ENCODE measurements around the gene TBC1D5.

Gene TBC1D5

DNA sequence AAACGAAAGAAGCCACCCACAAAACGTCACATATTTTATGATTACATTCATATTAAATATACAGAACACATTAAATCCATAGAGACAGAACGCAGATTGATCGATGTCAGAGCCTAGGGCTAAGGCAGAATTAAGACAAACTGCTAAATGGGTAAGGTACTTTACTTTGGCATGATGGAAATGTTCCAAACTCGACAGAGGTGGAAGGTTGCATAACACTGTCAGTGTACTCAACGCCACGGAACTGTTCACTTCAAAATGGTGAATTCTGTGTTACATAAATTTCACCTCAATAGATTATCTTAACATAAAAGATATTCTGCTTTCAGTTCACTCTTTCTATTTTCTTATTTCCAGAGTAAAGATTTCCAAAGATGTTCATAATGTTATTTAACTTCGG is 158.4 kb downstream of the TBC1D5 start:
- no peak for DNase-seq

DNA sequence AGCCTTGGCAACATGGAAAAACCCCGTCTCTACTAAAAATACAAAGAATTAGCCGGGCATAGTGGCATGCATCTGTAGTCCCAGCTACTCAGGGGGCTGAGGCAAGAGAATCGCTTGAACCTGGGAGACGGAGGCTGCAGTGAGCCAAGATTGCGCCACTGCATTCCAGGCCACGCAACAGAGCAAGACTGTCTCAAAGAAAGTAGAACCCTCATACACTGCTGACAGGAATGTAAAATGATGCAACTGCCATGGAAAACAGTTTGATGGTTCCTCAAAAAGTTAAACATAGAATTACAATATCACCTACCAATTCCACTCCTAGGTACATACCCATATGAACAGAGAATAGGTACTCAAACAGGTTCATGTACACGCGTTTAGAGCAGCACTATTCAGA is 158.9 kb downstream of the TBC1D5 start:
- peak; percentile 50 for DNase-seq

DNA sequence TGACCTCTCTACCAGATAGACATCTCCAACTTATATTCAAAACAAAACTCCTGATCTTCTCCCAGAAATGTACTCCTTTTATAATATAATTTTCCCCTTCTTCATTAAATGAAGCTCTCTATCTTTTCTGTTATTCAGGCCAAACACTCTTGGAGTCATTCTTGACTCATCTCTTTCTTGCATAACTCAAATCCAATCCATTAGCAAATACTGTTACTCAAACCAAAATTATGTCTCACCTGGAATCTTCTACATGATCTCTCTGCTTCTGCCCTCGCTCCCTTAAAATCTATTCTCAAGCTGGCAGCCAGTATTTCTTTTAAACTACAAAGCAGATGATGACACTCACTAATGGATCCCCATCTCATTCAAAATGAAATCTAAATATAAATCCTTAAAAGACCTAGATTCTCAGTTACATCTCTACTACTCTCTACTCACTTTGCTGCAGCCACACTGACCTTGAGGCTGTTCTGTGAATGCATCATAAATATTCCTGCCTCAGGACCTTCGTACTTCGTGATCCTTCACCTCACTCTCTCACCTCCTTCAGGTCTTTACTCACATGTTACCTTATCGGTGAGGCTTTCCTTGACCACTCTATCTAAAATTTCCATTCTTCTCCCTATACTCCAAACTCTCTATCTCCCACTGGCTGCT is 160.9 kb downstream of the TBC1D5 start:
- no peak for DNase-seq

DNA sequence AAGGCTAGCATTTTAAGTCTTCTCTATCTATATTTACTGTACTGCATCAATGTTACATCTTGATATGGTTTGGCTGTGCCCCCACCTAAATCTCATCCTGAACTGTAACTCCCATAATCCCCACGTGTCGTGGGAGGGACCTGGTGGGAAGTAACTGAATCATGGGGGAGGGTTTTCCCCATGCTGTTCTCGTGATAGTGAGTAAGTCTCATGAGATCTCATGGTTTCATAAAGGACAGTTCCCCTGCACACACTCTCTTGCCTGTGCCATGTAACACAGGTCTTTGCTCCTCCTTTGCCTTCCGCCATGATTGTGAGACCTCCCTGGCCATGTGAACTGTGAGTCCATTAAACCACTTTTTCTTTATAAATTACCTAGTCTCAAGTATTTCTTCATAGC is 161.5 kb downstream of the TBC1D5 start:
- no peak for DNase-seq

DNA sequence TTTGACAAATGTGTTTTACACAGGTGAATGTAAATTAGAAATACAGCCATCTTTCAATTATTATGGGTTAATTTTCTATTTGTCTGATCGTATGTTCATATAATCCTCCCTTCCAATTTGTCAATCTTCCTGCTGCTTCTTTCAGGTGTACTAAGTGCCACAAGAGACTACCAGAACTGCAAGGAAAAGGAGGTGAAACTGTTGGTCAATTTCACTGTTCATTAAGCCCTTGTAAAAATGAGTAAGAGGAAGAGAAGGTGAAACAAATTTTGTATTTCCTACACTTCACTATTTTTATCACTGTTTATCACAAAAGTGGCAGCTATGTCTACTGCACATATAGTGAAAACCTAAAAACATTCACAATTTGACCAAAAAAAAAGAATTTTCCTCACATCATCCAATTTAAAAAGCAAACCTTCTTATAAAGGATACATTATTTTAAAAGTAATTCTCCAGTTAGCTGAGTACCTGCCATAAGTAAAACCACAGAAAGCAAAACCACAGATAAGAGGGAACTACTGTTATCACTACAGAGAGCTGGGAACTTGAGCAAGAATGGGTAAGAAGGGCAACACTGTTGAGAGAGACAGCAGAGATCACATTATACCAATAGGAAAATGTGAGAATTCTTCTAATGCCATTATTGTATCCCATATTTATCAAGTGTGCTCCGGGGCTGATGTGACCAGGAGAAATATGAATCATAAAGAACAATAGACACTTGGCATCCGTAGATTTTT is 163.0 kb downstream of the TBC1D5 start:
- no peak for DNase-seq

DNA sequence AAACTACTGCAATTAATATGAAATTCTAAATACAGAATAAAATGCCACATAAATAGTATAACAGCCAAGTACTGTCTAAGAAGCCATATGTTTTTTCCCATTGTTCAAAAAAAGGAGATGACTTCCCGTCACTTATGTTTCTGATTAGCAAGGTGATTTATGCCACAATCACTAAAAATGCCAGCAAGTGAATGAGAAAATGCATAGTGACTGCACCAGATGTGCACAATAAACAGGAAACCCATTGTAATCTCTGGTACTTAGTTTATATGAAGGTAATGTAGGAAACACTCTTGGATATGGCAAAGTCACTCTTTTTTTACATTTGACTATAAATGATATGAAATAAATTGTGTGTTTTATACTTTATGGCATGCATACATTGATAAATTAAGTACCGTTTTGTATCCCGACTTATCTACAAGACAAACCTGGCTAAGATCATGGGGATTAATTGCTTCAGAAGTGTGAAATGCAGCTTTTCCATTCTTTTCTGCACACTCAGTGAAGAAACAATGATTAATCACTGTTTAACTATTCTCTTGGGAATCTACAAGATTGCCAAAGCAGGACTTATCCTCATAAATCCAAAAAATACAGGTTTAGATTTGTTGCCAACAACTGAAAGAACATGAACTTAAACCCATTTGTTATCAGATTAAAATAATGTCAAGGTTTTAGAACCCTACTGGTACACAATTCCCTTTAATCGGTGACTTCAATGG is 164.5 kb downstream of the TBC1D5 start:
- no peak for DNase-seq

DNA sequence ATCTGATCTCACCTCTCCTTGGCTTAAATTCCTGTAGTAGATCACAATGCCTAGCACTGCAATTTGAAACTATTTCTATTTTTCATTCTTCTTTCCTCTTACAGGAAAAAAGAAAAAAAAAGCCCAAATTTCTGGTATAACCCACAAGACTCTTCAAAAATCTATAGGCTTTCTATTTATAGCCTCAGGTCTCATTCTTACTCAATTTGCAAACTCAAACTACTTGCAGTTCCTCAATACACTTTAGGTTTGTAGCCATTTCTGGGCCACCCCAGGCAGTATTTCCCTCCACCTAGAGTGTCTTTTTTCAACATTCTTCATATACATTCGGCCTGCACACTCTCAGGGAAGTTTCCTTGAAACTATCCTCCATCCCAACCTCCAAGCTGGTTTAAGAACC is 169.0 kb downstream of the TBC1D5 start:
- DNase-seq = no peak

DNA sequence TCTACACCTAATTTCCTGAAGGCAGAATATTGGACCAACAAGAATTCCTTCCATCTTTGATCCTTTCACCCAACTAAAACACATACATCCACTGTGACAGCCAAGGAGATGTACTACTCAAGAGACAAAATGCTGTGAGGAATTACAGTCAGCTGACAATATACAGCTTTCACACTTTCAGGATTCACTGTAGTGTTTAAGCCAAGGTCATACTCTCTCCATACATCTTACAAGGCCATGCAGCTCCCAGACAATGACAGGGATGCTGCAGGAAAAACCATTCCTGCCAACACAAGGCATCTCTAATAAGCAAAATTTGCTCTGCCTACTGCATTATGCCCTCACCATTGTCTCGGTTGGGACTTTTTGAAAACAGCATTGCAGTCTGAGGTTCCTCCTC is 170.7 kb downstream of the TBC1D5 start:
- DNase-seq = no peak

DNA sequence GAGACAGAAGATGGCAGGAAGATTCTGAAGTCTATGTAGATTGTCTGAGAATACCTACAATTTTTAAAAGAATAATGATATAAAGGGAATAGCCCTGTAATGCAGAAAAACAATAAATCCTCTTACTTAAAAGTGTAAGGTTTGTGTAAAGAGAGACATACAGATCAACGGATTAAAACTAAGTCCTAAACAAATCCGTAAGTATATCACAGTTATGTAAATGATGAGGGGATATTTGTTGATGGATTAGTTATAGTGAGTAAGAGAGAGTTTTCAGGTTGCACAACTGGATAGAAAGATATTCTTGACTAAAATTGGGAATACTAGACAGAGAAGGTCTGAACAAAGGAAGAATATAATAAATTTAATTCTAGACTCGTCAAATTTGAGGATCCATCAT is 179.6 kb downstream of the TBC1D5 start:
- DNase-seq = no peak

DNA sequence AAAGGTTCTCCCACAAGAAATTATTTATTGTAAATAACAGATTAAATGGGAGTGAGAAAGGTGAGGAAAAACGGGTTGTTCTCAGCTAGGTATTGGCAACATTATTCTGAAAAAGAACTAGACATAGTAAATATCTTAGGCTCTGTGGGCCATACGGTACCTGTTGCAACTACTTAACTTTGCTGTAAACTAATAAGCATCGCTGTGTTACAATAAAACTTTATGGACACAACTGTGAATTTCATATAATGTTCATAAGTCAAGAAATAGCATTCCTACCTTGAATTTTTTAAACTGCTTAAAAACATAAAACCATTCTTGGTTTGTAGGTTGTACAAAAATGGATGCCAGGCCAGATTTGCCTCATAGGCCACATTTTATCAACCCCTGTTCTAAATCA is 183.9 kb downstream of the TBC1D5 start:
- no peak for DNase-seq

DNA sequence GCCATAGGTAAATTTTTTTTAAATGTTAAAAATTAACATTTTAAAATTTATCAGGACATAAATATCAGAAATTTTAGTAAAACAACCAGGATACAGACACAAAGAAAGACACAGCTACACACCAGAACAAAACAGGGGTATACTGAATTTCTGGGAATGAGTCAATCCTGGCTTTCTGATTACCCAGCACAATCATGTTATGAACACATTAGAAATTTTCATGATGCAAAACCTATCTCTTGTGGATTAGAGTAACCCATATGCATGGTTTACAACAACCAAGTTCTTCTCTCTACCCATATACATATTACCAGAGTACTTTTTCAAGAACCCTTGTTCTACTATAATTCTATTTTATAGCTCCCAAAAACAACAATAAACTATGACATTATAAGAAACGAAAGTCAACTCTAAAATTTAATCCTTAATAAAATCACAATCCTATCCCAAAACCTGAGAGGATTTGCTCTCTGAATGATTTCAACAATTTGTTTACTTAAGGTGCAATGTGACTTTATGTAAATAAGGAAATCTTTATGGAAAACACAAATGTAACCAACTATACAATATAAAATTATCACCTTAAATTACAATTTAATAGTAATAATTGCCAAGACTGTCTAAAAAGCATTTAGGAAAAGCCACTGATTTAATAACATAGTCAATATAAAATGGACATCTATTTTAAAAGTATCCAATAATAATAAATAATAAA is 184.5 kb downstream of the TBC1D5 start:
- no peak for DNase-seq

DNA sequence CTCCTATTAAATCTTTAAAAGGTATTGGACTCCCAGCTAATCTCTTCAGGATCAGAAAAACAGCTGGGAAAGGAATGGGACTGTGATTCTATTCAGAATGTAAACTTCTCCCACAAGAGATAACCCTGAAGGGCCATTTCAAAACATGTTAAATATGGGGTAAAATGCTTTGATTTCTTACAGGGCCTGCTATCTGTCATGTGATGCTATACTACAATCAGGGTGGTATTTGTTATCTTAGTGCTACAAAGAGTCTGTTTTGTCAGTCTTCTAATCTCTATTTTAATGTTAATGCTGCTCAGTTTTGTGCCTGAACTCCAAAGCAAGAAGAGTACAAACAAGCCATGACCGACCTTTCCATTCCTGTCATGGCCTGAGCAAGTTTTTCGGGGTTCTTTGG is 186.9 kb downstream of the TBC1D5 start:
- no peak for DNase-seq

DNA sequence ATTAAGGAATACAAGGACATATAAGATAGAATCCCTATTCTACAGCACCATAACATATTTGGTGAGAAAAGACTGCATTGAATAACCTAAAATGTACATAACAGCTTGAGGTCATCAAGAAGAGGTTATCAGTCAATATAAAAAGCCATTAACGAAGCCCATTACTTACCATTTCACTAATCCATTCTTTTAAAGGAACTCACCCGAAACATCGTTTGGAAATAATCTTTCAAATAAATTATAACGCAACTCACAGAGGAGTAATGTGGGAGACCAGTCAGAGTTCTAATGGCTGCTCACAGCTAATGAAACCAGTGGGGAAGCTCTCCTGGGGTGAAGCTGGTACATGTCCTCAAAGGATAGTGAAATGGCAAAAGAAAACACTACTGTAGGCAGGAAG is 188.4 kb downstream of the TBC1D5 start:
- no peak for DNase-seq

DNA sequence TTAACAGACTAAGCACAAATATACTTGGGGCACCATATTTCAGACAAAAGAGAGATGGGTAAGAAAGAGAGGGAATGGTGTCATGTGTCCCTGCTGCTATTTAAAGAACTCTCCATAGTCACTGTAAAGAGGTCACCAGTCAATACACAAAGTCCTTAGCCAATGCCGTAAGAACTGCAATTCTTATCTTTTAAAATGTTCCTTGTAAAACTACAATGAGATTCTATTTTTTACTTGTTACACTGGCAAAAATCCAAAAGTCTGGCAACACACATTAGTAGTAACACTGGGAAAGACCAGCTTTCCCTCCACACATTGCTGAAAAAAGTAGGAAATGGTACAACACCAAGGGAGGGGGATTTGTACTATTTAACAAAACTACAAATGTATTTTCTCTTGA is 189.4 kb downstream of the TBC1D5 start:
- DNase-seq = no peak

DNA sequence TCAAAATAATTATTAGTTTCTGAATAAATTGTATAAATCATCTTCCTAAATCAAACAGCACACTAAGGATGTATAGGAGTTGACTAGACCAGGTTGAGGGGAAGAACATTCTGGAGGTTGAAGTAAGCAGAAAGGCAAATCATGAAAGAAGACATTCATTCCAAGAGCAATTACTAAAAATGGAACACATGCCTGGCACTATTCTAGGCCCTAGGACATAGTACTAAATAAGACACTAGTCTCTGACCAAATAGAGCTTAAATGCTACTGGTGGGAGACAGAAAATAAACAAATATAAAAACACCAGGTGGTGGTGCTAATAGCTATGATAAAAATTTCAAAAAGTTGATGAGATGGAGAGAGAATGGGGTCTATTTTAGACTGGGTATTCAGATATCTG is 190.1 kb downstream of the TBC1D5 start:
- DNase-seq = no peak

DNA sequence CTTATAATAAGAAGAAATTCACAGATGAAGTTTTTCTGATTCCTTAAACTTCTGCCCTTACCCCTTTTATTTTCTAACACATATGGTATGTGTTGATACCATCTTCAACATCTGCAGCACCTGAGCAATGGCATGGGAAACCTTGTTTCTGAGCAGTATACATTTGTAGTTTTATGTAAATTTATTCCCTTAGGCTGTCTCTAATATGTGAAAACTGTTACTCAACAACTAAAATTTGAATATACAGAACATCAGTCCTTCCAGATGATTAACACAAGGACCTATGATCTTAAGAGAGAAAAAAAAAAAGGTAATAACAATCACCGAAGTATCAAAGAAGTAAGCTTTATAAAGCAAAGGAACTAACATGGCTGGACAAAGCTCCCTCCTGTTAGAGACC is 190.5 kb downstream of the TBC1D5 start:
- no peak for DNase-seq

DNA sequence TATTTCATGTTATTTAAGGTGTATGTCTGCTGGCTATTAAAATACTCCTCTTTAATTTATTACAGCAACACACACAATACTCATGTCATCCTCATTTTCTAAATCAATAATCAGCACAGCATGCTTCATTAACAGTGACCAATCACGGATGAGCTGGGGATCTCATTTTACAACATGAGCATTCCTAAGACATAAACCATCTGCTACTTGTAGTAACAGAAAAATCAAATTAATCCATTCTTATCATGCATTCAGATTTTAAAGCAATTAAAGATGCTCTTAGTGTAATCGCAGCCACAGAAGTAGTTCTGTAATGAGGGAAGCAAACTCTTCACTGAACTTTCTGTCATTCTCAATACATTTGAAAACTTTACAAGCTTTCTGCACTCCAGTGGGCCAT is 191.1 kb downstream of the TBC1D5 start:
- DNase-seq = no peak

DNA sequence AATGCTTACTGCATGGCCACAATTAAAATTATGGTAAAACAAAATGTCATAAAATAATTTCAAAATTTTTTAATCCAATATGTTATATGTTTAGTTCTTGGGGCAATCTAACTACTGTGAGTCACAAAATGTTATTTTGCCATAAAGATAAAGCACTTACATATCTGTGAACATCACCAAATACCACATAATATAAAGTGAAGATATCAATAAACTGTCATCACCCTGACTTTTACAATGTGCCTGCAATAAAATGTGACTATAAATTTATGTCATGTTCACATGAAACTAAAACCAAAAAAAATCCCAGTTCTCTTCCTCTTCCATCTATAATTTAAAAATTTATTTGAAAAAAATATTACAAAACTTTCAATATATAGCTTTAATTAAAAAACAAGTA is 191.8 kb downstream of the TBC1D5 start:
- no peak for DNase-seq

DNA sequence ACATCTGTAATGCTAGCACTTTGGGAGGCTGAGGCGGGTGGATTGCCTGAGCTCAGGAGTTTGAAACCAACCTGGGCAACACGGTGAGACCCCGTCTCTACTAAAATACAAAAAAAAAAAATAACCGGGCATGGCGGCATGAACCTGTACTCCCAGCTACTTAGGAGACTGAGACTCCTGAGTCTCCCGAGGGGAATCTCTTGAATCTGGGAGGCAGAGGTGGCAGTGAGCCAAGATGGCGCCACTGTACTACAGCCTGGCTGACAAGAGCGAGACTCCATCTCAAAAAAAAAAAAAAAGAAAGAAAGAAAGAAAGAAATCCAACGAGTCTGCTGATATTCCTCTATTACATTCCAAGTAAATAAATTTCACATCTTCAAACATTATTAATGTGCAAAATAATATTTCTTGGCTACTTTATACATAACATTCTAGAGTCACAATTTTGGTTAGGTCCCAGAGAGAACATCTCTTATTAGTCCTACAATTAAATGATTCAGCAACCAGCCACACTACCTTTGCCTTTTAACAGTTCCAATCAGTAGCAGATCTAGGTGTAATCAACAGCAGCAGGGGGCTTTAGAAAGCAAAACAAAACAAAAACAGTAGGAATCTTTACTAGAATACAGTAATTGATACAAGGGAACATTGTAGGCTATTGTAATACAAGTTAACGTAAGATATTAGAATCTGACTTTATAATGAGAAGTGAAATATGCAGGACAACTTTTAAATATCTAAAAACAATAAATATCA is 195.8 kb downstream of the TBC1D5 start:
- no peak for DNase-seq

DNA sequence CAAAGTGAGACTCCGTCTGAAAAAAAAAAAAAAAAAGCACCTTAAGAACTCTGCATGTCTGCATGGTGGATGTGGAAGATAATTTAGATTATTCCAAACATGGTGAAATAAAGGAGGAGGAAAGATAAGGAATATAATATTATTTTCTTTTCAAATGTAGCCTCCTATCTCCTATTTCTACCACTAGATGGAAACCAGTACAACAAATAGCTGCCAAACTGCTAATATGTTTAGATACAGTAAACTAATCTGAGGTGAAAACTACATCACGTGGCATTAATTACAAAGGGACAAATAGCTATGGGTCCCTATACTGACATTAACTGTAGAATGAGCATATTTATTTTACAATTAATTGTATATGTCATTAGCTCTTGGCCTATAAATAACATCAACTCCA is 197.8 kb downstream of the TBC1D5 start:
- no peak for DNase-seq

DNA sequence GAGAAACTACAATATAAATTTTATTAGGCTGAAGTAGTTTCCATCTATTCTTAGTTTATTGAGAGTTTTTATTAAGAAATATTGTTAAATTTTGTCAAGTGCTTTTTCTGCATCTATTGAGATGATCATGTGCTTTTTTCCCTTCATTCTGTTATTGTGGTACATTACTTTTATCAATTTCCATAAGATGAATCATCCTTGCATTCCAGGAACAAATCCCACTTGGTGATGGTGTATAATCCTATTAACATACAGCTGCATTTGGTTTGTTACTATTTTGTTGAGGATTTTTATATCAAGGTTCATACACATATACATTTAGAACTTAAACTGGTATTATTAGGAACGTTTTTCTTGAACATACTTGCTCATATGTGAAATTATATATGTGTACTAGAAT is 199.8 kb downstream of the TBC1D5 start:
- DNase-seq = no peak

DNA sequence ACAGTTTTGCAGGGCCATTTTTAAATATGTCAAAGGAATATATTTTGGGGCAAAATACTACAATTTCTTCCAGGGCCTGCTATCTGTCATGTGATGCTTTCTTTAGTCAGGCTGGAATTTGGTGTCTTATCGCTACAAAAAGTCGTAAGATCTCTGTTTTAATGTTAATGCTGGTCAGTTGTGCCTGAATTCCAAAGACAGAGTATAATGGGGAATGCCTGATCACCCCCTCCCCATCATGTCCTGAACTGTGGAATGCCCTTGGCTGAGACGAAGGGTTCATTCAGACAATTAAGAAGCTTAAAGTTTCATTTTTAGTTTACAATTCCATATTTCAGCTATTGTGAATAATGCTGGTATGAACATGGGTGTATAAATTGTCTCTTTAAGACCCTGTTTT is 203.0 kb downstream of the TBC1D5 start:
- no peak for DNase-seq

DNA sequence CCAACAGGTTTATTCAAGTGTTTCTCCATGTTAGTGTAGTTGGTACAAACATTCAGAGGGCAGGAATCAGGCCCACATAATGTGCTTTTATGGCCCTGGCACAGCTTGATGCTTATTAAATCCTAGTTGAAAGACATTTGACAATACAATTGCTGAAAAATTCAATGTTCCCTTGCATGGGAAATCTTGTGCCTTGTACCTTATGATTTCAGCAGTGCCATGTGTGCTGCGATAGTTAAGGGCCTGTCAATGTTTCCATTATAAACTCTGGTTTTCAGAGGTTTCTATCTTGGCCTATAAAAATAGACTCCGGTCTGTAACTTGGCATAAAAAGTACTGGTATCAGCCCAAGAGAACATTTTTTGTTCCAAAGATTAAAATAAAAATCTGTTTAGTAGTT is 207.2 kb downstream of the TBC1D5 start:
- no peak for DNase-seq

All from islet precursor cell (in vitro differentiated cells).